ENCODE measurements around the gene ZNF337.

The ZNF337 gene

DNA sequence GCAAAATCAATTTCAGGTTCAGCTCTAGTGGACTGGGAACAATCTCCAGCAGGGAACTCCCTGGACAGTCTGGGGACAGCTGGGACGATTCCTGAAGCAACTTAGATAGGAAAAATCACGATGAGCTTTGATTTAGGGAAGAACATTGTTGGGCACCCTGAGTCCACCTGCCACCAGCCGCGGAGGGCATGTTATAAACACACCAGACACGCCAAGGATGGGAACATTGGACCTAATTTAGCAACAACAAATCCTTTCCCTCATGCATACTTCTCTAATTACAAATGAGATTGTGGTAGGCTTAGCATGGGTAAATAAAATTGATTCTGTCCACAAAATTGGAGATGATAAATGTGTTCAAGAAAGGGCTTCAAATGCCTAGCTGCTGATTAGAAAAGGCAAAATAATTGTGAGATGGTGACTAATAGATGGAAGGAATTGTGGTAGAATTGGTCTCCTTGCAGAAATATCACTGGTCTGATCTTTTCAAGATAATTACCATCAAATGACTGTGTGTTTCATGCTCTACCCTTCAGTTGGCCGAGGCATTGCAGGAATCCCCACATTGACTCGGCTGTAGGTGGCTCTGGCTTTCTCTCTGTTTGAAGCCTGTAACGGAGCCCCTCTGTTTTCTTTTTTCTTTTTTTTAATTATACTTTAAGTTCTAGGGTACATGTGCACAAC lies 66.7 kb downstream of the ZNF337 start:
- TF ChIP-seq, protein P1, sequence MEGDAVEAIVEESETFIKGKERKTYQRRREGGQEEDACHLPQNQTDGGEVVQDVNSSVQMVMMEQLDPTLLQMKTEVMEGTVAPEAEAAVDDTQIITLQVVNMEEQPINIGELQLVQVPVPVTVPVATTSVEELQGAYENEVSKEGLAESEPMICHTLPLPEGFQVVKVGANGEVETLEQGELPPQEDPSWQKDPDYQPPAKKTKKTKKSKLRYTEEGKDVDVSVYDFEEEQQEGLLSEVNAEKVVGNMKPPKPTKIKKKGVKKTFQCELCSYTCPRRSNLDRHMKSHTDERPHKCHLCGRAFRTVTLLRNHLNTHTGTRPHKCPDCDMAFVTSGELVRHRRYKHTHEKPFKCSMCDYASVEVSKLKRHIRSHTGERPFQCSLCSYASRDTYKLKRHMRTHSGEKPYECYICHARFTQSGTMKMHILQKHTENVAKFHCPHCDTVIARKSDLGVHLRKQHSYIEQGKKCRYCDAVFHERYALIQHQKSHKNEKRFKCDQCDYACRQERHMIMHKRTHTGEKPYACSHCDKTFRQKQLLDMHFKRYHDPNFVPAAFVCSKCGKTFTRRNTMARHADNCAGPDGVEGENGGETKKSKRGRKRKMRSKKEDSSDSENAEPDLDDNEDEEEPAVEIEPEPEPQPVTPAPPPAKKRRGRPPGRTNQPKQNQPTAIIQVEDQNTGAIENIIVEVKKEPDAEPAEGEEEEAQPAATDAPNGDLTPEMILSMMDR (conservative IDR thresholded peaks at IDR 0.05; ENCODE audit: control insufficient read depth, insufficient read depth, low read depth, low read length): no peak
- no peak overlapping the region for H3K4me3 ChIP-seq (ENCODE audit: control insufficient read depth, low read depth, low read length)
- no peak for DNase-seq (ENCODE audit: low read depth)

DNA sequence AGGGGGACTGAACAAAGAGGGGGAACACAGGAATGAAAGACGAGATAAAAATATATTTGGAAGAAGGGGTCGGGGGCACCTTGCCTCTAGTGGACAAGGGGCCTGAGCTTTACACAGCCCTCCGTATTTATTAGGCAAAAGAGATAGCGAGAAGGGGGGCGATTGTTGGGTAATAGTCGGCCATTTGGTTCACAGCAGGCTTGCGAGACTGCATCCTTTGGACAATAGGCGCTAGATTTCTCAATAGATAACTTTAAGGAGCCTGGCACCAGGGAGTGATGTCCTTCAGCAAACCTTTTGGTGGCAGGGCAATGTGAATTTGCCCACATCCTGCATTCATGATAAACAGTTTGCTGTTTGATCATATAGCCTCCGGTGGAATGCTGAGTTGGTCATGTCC lies 69.9 kb downstream of the ZNF337 start:
- no peak for DNase-seq (ENCODE audit: low read depth)
- no peak overlapping the region for H3K4me3 ChIP-seq (ENCODE audit: control insufficient read depth, low read depth, low read length)
- TF ChIP-seq, protein P1 (conservative IDR thresholded peaks at IDR 0.05; ENCODE audit: control insufficient read depth, insufficient read depth, low read depth, low read length): no peak

DNA sequence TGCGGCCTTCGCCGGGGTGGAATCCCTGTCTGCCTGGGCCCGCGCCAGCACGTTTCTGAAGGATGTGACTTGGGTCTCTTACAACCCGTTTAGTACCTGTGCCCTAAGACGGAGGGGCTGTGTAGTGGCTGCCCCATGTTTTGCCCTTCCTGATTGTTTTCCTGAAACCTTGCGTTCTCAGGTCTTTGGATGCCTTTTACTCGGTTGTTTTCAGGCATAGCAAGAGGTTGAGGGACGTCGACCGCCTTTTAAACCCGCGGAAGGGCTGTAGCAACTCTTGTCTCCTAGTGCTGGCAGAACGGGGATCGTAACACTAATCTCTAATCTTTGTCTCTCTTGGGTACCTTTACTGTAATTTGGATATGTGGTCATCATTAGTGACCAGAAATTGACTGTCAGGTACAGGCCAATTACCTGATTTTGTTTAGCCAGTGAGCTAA lies 72.1 kb downstream of the ZNF337 start:
- H3K4me3 ChIP-seq (ENCODE audit: control insufficient read depth, low read depth, low read length): peak overlapping the region; percentile 85
- peak; percentile 37 for DNase-seq (ENCODE audit: low read depth)
- TF ChIP-seq, protein P1 (conservative IDR thresholded peaks at IDR 0.05; ENCODE audit: control insufficient read depth, insufficient read depth, low read depth, low read length): no peak
